Tibial nerve (tissue), 4 donors: ENCODE measurements around the gene EXOC2.

ENCODE experiments used
- EP300 ChIP-seq, 2 donors: sonication (generic); formaldehyde crosslinking; IDR thresholded peaks; one replicate each; pipeline ENCODE4 v1.6.1; 2017; ENCODE audit warnings: antibody characterized with exemption in 2 of 2, mild to moderate bottlenecking in 1 of 2
- POLR2A ChIP-seq, 2 donors: fragments of 450-650 bp; IDR thresholded peaks; one replicate each; pipeline ENCODE4 v1.6.1; 2017; ENCODE audit warnings: antibody characterized with exemption in 2 of 2, mild to moderate bottlenecking in 2 of 2, moderate library complexity in 2 of 2
- TF ChIP-seq, protein P1 (sequence below), 5 experiments: fragments of 200-600 bp in 3 of 5; fragments of 450-650 bp in 2 of 5; sonication (generic) in 3 of 5; IDR thresholded peaks; one replicate each; pipeline ENCODE4 v1.5.1; 2016 to 2019; ENCODE audit warnings: antibody characterized with exemption in 5 of 5, mild to moderate bottlenecking in 3 of 5, moderate library complexity in 2 of 5

DNA sequence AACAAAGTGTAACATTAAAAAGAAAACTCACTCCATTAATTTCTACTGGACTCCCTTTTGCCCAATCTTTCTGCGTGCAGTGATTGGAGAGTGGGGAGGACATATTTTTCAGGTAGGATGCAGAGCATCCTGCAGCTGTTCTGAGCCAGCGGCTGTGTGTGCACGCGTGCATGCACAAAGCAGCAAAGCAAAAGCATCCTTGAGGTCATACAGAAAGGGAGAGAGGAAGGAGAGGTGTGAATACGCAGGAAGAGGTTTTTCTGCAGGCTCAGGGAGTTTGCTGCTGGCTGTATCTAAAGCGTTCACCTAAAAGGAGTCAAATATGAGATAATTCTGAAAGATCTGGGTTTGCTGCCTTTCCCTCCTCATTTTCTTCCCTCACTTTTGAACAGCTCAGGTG is 144.4 kb downstream of the EXOC2 start:
- no peak for TF ChIP-seq POLR2A (IDR thresholded peaks at IDR 0.05)
- TF ChIP-seq EP300 (IDR thresholded peaks at IDR 0.05) = no peak
- TF ChIP-seq, protein P1, sequence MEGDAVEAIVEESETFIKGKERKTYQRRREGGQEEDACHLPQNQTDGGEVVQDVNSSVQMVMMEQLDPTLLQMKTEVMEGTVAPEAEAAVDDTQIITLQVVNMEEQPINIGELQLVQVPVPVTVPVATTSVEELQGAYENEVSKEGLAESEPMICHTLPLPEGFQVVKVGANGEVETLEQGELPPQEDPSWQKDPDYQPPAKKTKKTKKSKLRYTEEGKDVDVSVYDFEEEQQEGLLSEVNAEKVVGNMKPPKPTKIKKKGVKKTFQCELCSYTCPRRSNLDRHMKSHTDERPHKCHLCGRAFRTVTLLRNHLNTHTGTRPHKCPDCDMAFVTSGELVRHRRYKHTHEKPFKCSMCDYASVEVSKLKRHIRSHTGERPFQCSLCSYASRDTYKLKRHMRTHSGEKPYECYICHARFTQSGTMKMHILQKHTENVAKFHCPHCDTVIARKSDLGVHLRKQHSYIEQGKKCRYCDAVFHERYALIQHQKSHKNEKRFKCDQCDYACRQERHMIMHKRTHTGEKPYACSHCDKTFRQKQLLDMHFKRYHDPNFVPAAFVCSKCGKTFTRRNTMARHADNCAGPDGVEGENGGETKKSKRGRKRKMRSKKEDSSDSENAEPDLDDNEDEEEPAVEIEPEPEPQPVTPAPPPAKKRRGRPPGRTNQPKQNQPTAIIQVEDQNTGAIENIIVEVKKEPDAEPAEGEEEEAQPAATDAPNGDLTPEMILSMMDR (IDR thresholded peaks at IDR 0.05) = no peak
